Effector CD8-positive, alpha-beta T cell (primary cell): ENCODE measurements around the gene CCDC154.

Experiments
- DNase-seq: peaks from one replicate; lab custom pipeline; 2025; lab: John Stamatoyannopoulos, UW

Gene CCDC154

GRCh38 chr16:1425616-1426370 lies 18.6 kb downstream of the CCDC154 start:
- DNase-seq: no peak

- DNase-seq: no peak
These were observed 20.3 kb downstream of the CCDC154 start for GRCh38 chr16:1424028-1424427.

- no peak for DNase-seq
These were observed 22.3 kb downstream of the CCDC154 start for GRCh38 chr16:1422076-1422475.

- DNase-seq: no peak
These were observed 24.2 kb downstream of the CCDC154 start for GRCh38 chr16:1420111-1420539.

GRCh38 chr16:1416521-1416941 lies 27.8 kb downstream of the CCDC154 start:
- no peak for DNase-seq

GRCh38 chr16:1414532-1415260 lies 29.7 kb downstream of the CCDC154 start, which contains the start of gene UNKL:
UNKL (minus strand) TSS chr16:1414704; CDS start chr16:1414691, 13 bp downstream.
- DNase-seq: peak; percentile 78

- DNase-seq: peak; percentile 47
These were observed 30.4 kb downstream of the CCDC154 start for GRCh38 chr16:1413684-1414531.

- DNase-seq: no peak
These were observed 31.5 kb downstream of the CCDC154 start for GRCh38 chr16:1412847-1413246.

- DNase-seq: peak; percentile 99
These were observed 36.1 kb downstream of the CCDC154 start for GRCh38 chr16:1408171-1408837.

GRCh38 chr16:1407753-1408152 lies 36.6 kb downstream of the CCDC154 start:
- no peak for DNase-seq

GRCh38 chr16:1403733-1404132 lies 40.6 kb downstream of the CCDC154 start:
- no peak for DNase-seq

GRCh38 chr16:1403036-1403435 lies 41.3 kb downstream of the CCDC154 start:
- no peak for DNase-seq

- DNase-seq: no peak
These were observed 42.6 kb downstream of the CCDC154 start for GRCh38 chr16:1401758-1402154.

- no peak for DNase-seq
These were observed 43.1 kb downstream of the CCDC154 start for GRCh38 chr16:1401061-1401757.

- no peak for DNase-seq
These were observed 45.4 kb downstream of the CCDC154 start for GRCh38 chr16:1398826-1399581.

- DNase-seq: no peak
These were observed 46.0 kb downstream of the CCDC154 start for GRCh38 chr16:1398351-1398750.

GRCh38 chr16:1397779-1398178 lies 46.6 kb downstream of the CCDC154 start:
- DNase-seq: no peak

- DNase-seq: no peak
These were observed 48.8 kb downstream of the CCDC154 start for GRCh38 chr16:1395444-1396031.

- DNase-seq: no peak
These were observed 49.9 kb downstream of the CCDC154 start for GRCh38 chr16:1394367-1394951.
